ENCODE data around the gene TNFRSF4. TPM values are rescaled to one million over a fixed set of nuclear protein-coding genes. Genes with fewer than 3 reads are reported as not detected.

The TNFRSF4 gene
- total and polyA plus RNA-seq, 7 experiments from 2014 or later: 0.49 to 192 (median 1.5) TPM

DNA sequence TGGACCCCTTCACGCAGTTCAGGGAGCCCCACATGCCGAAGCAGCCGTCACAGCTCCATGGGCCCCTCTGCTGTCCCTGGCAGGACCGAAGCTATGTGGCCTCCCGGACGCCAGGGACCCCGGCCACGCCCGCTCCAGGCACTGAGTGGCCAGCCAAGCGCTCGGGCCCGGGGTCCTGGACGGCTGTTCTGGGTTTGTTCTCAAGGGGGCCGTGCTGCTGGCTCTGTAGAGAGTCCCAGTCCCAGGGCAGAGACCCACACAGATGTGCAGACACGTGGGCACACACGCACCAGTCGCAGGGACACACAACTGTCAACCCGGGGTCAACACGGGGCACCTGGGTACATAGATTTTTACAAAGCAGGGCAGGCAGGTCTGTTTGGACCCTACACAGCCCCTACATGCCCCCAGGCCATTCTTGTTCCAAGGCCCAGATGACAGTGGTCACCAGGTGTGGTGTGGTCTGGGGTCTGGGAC lies 24.8 kb upstream of the TNFRSF4 start:
- POLR2A ChIA-PET: no interaction called here
- peaks cover 0 to 3% (median 1%) of the 10 kb centered on the region in 5 donors for H3K36me3 Mint-ChIP-seq

GRCh38 chr1:1237874-1238701 lies 24.1 kb upstream of the TNFRSF4 start:
- Mint-ChIP-seq H3K27ac (no peak overlapping the region), H3K27me3 (no peaks in the 10 kb centered on the region), H3K4me1 (peaks cover 0 to 17% (median 15%) of the 10 kb centered on the region in 7 donors), H3K4me3 (no peak overlapping the region), H3K9me3 (peaks cover 0 to 1% (median 0%) of the 10 kb centered on the region in 11 donors), H3K36me3 (peaks cover 0 to 7% (median 5%) of the 10 kb centered on the region in 5 donors)
- POLR2A ChIA-PET: no interaction called here
- intact Hi-C loops (cut with micrococcal nuclease): no loop called here
- Histone ChIP-seq H3K4me1 (ENCODE audit: control insufficient read depth in 2 of 2, insufficient read depth in 2 of 2, low read length in 2 of 2) (peaks cover 0 to 8% of the 10 kb centered on the region in 2 donors), H3K27me3 (ENCODE audit: control insufficient read depth in 2 of 2, insufficient read depth in 2 of 2, low read length in 2 of 2) (no peaks in the 10 kb centered on the region), H3K36me3 (ENCODE audit: control insufficient read depth in 2 of 3, insufficient read depth in 3 of 3, low read length in 3 of 3) (peaks cover 0 to 13% (median 0%) of the 10 kb centered on the region in 3 experiments), H3K9me3 (ENCODE audit: control insufficient read depth in 2 of 3, low read length in 3 of 3) (no peaks in the 10 kb centered on the region), H3K4me3 (ENCODE audit: low read length) (no peak overlapping the region), H3K27ac (ENCODE audit: low read depth, low read length) (no peak overlapping the region)
- DNase-seq (no peak), ATAC-seq (peak; percentile 11)
- CTCF ChIA-PET: no interaction called here

More for the DNA sequence above, 24.8 kb upstream of the TNFRSF4 start:
- Mint-ChIP-seq H3K4me1 (peaks cover 0 to 11% (median 9%) of the 10 kb centered on the region in 7 donors), H3K27ac (no peak overlapping the region), H3K4me3 (no peak overlapping the region), H3K9me3 (no peaks in the 10 kb centered on the region), H3K27me3 (no peaks in the 10 kb centered on the region)
- DNase-seq (no peak), ATAC-seq (no peak)
- H3K4me3 ChIP-seq (ENCODE audit: low read length): no peak overlapping the region
- H3K4me1 ChIP-seq (ENCODE audit: control insufficient read depth in 2 of 2, insufficient read depth in 2 of 2, low read length in 2 of 2): peaks cover 0 to 2% of the 10 kb centered on the region in 2 donors
- H3K9me3 ChIP-seq (ENCODE audit: control insufficient read depth in 2 of 3, low read length in 3 of 3): no peaks in the 10 kb centered on the region
- peaks cover 0 to 13% (median 0%) of the 10 kb centered on the region in 3 experiments for H3K36me3 ChIP-seq (ENCODE audit: control insufficient read depth in 2 of 3, insufficient read depth in 3 of 3, low read length in 3 of 3)
- H3K27ac ChIP-seq (ENCODE audit: low read depth, low read length): no peak overlapping the region
- CTCF ChIA-PET: no interaction called here
- intact Hi-C loops (cut with micrococcal nuclease): no loop called here
- H3K27me3 ChIP-seq (ENCODE audit: control insufficient read depth in 2 of 2, insufficient read depth in 2 of 2, low read length in 2 of 2): no peaks in the 10 kb centered on the region

- H3K27ac Mint-ChIP-seq: peak overlapping the region in 1 of 9 donors; percentile 31
- POLR2A ChIA-PET: interaction anchor here (0.5 kb wide), 1 partner anchor 169 kb away, joined by 3 read pairs; no protein-coding TSS in a partner anchor
- no peak for ATAC-seq
Observed at GRCh38 chr1:1236945-1237873, 23.3 kb upstream of the TNFRSF4 start.

GRCh38 chr1:1236176-1236763 lies 22.3 kb upstream of the TNFRSF4 start:
- intact Hi-C loops (cut with micrococcal nuclease): no loop called here
- H3K27ac Mint-ChIP-seq: no peak overlapping the region
- H3K27me3 Mint-ChIP-seq: no peaks in the 10 kb centered on the region
- H3K36me3 ChIP-seq (ENCODE audit: control insufficient read depth in 2 of 3, insufficient read depth in 3 of 3, low read length in 3 of 3): peaks cover 0 to 13% (median 0%) of the 10 kb centered on the region in 3 experiments
- H3K4me3 Mint-ChIP-seq: no peak overlapping the region
- ChIA-PET POLR2A (no interaction called here), CTCF (no interaction called here)
- peaks cover 0 to 17% (median 15%) of the 10 kb centered on the region in 7 donors for H3K4me1 Mint-ChIP-seq
- no peak for ATAC-seq
- H3K4me1 ChIP-seq (ENCODE audit: control insufficient read depth in 2 of 2, insufficient read depth in 2 of 2, low read length in 2 of 2): peaks cover 0 to 12% of the 10 kb centered on the region in 2 donors
- H3K27ac ChIP-seq (ENCODE audit: low read depth, low read length): no peak overlapping the region
- H3K9me3 ChIP-seq (ENCODE audit: control insufficient read depth in 2 of 3, low read length in 3 of 3): no peaks in the 10 kb centered on the region
- DNase-seq: no peak
- peaks cover 0 to 7% (median 5%) of the 10 kb centered on the region in 5 donors for H3K36me3 Mint-ChIP-seq
- H3K27me3 ChIP-seq (ENCODE audit: control insufficient read depth in 2 of 2, insufficient read depth in 2 of 2, low read length in 2 of 2): no peaks in the 10 kb centered on the region
- H3K9me3 Mint-ChIP-seq: peaks cover 0 to 1% (median 0%) of the 10 kb centered on the region in 11 donors
- no peak overlapping the region for H3K4me3 ChIP-seq (ENCODE audit: low read length)

More at GRCh38 chr1:1236945-1237873, 23.3 kb upstream of the TNFRSF4 start:
- CTCF ChIA-PET: no interaction called here
- peaks cover 0 to 12% of the 10 kb centered on the region in 2 donors for H3K4me1 ChIP-seq (ENCODE audit: control insufficient read depth in 2 of 2, insufficient read depth in 2 of 2, low read length in 2 of 2)
- H3K36me3 ChIP-seq (ENCODE audit: control insufficient read depth in 2 of 3, insufficient read depth in 3 of 3, low read length in 3 of 3): peaks cover 0 to 13% (median 0%) of the 10 kb centered on the region in 3 experiments
- peak overlapping the region in 1 of 10 donors; percentile 45 for H3K4me3 Mint-ChIP-seq
- H3K4me3 ChIP-seq (ENCODE audit: low read length): no peak overlapping the region
- H3K27me3 Mint-ChIP-seq: no peaks in the 10 kb centered on the region
- DNase-seq: no peak
- intact Hi-C loops (cut with micrococcal nuclease): no loop called here
- peaks cover 0 to 7% (median 5%) of the 10 kb centered on the region in 5 donors for H3K36me3 Mint-ChIP-seq
- H3K27me3 ChIP-seq (ENCODE audit: control insufficient read depth in 2 of 2, insufficient read depth in 2 of 2, low read length in 2 of 2): no peaks in the 10 kb centered on the region
- H3K27ac ChIP-seq (ENCODE audit: low read depth, low read length): no peak overlapping the region
- H3K4me1 Mint-ChIP-seq: peaks cover 0 to 17% (median 15%) of the 10 kb centered on the region in 7 donors
- H3K9me3 ChIP-seq (ENCODE audit: control insufficient read depth in 2 of 3, low read length in 3 of 3): no peaks in the 10 kb centered on the region
- peaks cover 0 to 1% (median 0%) of the 10 kb centered on the region in 11 donors for H3K9me3 Mint-ChIP-seq

GRCh38 chr1:1235016-1235744 lies 21.2 kb upstream of the TNFRSF4 start:
- Mint-ChIP-seq H3K27me3 (no peaks in the 10 kb centered on the region), H3K4me3 (peak overlapping the region in 2 of 10 donors; percentile 76 to 82), H3K9me3 (peaks cover 0 to 1% (median 0%) of the 10 kb centered on the region in 11 donors), H3K36me3 (peaks cover 0 to 10% (median 5%) of the 10 kb centered on the region in 5 donors), H3K27ac (peak overlapping the region in 1 of 9 donors; percentile 9), H3K4me1 (peaks cover 7 to 28% (median 24%) of the 10 kb centered on the region in 7 donors)
- H3K4me3 ChIP-seq (ENCODE audit: low read length): no peak overlapping the region
- intact Hi-C loops (cut with micrococcal nuclease): no loop called here
- ChIA-PET CTCF (no interaction called here), POLR2A (no interaction called here)
- H3K27ac ChIP-seq (ENCODE audit: low read depth, low read length): no peak overlapping the region
- peaks cover 8 to 22% of the 10 kb centered on the region in 2 donors for H3K4me1 ChIP-seq (ENCODE audit: control insufficient read depth in 2 of 2, insufficient read depth in 2 of 2, low read length in 2 of 2)
- H3K36me3 ChIP-seq (ENCODE audit: control insufficient read depth in 2 of 3, insufficient read depth in 3 of 3, low read length in 3 of 3): peaks cover 0 to 13% (median 0%) of the 10 kb centered on the region in 3 experiments
- DNase-seq (no peak), ATAC-seq (no peak)
- H3K27me3 ChIP-seq (ENCODE audit: control insufficient read depth in 2 of 2, insufficient read depth in 2 of 2, low read length in 2 of 2): no peaks in the 10 kb centered on the region
- no peaks in the 10 kb centered on the region for H3K9me3 ChIP-seq (ENCODE audit: control insufficient read depth in 2 of 3, low read length in 3 of 3)

Data from naive thymus-derived CD4-positive, alpha-beta T cell (primary cell).